ENCODE measurements around the gene ECSCR. TPM values are rescaled to one million over a fixed set of nuclear protein-coding genes. Genes with fewer than 3 reads are reported as not detected.
"Not testable (repeated sequence)": the region's sequence is repeated elsewhere in the genome, so short reads cannot be mapped to it uniquely, and the experiment has no call there.

ECSCR gene, protein sequence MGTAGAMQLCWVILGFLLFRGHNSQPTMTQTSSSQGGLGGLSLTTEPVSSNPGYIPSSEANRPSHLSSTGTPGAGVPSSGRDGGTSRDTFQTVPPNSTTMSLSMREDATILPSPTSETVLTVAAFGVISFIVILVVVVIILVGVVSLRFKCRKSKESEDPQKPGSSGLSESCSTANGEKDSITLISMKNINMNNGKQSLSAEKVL
- total RNA-seq (ENCODE audit: low replicate concordance), result not detected in 2 replicates

DNA sequence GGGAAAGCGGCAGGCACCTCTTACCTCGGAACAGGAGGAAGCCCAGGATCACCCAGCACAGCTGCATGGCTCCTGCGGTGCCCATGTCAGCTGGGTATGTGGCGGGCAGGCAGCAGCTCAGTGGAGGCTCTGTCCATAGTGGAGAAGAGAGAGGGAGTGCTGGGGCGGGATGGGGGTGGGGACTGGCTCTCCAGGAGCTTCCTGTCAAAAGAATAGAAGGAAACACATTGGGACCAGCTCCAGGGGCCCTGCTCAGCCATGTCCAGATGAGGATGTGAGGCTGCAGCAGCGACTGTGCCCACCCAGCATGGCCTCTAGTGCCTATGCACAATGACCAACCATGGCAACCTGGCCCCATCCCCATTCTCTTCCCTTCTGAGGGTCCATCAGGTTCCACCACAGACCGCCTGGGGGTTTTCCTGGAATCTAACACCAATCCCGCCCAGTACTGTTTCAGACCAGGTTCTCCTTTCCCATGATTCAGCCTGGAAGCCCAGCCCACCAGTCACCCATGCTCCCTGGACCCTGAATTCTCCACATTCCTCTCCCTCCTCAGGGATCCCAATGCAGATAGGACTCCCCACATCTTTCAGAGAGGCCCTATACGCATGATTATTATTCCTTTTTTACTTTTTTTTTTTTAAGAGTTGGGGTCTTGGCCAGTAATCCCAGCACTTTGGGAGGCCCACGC is at the start of gene ECSCR:
TSS of gene ECSCR (minus strand) at position 158 of the 691 bp plus-strand sequence. CDS start at position 85, 73 bp downstream.
- Histone ChIP-seq H3K9me3 (ENCODE audit: low read depth) (no peaks in the 10 kb centered on the region), H3K4me1 (peaks cover 17% of the 10 kb centered on the region), H3K36me3 (no peaks in the 10 kb centered on the region), H3K79me2 (ENCODE audit: low read depth) (no peaks in the 10 kb centered on the region), H4K20me1 (ENCODE audit: low read depth) (no peaks in the 10 kb centered on the region), H3K27me3 (no peaks in the 10 kb centered on the region), H3K27ac (no peak within 1 kb of the TSS), H3K9ac (no peak within 1 kb of the TSS), H3K4me2 (no peak within 1 kb of the TSS), H2AFZ (replicated peaks) (peak within 1 kb of the TSS; percentile 68), H3F3A (ENCODE audit: low read depth) (no peaks in the 10 kb centered on the region), H3K4me3 (no peak within 1 kb of the TSS)
- H3K36me3 Mint-ChIP-seq, result no peaks in the 10 kb centered on the region
- no peak for DNase-seq (ENCODE audit: low spot score)
- no peaks in the 10 kb centered on the region for H3K9me3 Mint-ChIP-seq
- H3K27me3 Mint-ChIP-seq (ENCODE audit: insufficient read depth, low read depth), result no peaks in the 10 kb centered on the region
- H3K4me3 Mint-ChIP-seq, result no peak within 1 kb of the TSS
- peaks cover 18% of the 10 kb centered on the region for H3K4me1 Mint-ChIP-seq
- no peak for TF ChIP-seq EZH2 (IDR thresholded peaks at IDR 0.05)
- TF ChIP-seq EZH2phosphoT487 (IDR thresholded peaks at IDR 0.05), result no peak
- TF ChIP-seq CTCF (IDR thresholded peaks at IDR 0.05), result no peak
- H3K27ac Mint-ChIP-seq, result no peak within 1 kb of the TSS

DNA sequence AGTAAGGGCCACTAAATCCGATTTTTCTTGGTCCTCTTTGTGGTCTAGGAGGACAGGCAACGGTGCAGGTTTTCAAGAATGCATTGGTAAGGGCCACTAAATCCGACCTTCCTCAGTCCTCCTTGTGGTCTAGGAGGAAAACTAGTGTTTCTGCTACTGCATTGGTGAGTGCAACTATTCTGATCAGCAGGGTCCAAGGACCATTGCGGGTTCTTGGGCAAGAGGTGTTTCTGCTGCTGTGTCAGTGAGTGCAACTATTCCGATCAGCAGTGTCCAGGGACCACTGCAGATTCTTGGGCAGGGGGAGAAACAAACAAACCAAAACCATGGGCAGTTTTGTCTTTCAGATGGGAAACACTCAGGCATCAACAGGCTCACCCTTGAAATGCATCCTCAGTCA is 42.2 kb upstream of the ECSCR start:
- H3K36me3 ChIP-seq; H3K9me3 Mint-ChIP-seq; H3K4me3 ChIP-seq; H3K27me3 ChIP-seq; H3K36me3 Mint-ChIP-seq; H3K4me1 ChIP-seq; H4K20me1 ChIP-seq (ENCODE audit: low read depth); H3K9ac ChIP-seq; H3K27ac ChIP-seq; H3K79me2 ChIP-seq (ENCODE audit: low read depth); H3K9me3 ChIP-seq (ENCODE audit: low read depth); H3F3A ChIP-seq (ENCODE audit: low read depth); DNase-seq (ENCODE audit: low spot score); H3K4me3 Mint-ChIP-seq; H3K27ac Mint-ChIP-seq; H3K27me3 Mint-ChIP-seq (ENCODE audit: insufficient read depth, low read depth): not testable (repeated sequence)
- H2AFZ ChIP-seq (replicated peaks), result peak overlapping the region; percentile 99
- H3K4me1 Mint-ChIP-seq, result peaks cover 16% of the 10 kb centered on the region
- H3K4me2 ChIP-seq, result peak overlapping the region; percentile 41

GRCh38 chr5:139503879-139504278 is 41.3 kb upstream of the ECSCR start:
- H3K9me3 Mint-ChIP-seq; H3K79me2 ChIP-seq (ENCODE audit: low read depth); H3K27ac Mint-ChIP-seq; H3K27ac ChIP-seq; H3K9me3 ChIP-seq (ENCODE audit: low read depth); H3K36me3 Mint-ChIP-seq; H3K27me3 Mint-ChIP-seq (ENCODE audit: insufficient read depth, low read depth); H3K27me3 ChIP-seq; H3K4me1 ChIP-seq; H4K20me1 ChIP-seq (ENCODE audit: low read depth); DNase-seq (ENCODE audit: low spot score); H3K4me3 Mint-ChIP-seq; H3F3A ChIP-seq (ENCODE audit: low read depth); H3K9ac ChIP-seq; H3K36me3 ChIP-seq: not testable (repeated sequence)
- Histone ChIP-seq H3K4me3 (peak overlapping the region; percentile 32), H3K4me2 (peak overlapping the region; percentile 66), H2AFZ (replicated peaks) (peak overlapping the region; percentile 99)
- H3K4me1 Mint-ChIP-seq, result peaks cover 16% of the 10 kb centered on the region

DNA sequence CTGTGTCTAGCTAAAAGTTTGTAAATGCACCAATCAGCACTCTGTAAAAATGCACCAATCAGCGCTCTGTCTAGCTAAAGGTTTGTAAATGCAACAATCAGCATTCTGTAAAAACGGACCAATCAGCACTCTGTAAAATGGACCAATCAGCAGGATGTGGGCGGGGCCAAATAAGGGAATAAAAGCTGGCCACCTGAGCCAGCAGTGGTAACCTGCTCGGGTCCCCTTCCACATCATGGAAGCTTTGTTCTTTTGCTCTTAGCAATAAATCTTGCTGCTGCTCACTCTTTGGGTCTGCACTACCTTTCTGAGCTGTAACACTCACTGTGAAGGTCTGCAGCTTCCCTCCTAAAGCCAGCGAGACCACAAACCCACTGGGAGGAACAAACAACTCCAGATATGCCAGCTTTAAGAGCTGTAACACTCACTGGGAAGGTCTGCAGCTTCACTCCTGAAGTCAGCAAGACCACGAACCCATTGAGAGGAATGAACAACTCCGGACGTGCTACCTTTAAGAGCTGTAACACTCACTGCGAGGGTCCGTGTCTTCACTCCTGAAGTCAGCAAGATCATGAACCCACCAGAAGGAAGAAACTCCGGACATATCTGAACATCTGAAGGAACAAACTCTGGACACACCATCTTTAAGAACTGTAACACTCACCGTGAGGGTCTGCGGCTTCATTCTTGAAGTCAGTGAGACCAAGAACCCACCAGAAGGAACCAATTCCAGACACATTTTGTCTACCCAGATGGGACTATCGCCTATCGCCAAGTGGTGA is 40.7 kb upstream of the ECSCR start:
- H3K4me1 ChIP-seq; H3K27ac ChIP-seq; DNase-seq (ENCODE audit: low spot score); H3K9me3 ChIP-seq (ENCODE audit: low read depth); H3K9me3 Mint-ChIP-seq; H3K36me3 ChIP-seq; H3K4me3 Mint-ChIP-seq; H3K9ac ChIP-seq; H3K27me3 Mint-ChIP-seq (ENCODE audit: insufficient read depth, low read depth); H3K36me3 Mint-ChIP-seq; H3F3A ChIP-seq (ENCODE audit: low read depth); H4K20me1 ChIP-seq (ENCODE audit: low read depth); H3K79me2 ChIP-seq (ENCODE audit: low read depth); H3K27ac Mint-ChIP-seq; H3K27me3 ChIP-seq: not testable (repeated sequence)
- peaks cover 16% of the 10 kb centered on the region for H3K4me1 Mint-ChIP-seq
- H3K4me2 ChIP-seq, result peak overlapping the region; percentile 66
- peak overlapping the region; percentile 99 for H2AFZ ChIP-seq (replicated peaks)
- peak overlapping the region; percentile 32 for H3K4me3 ChIP-seq

Data from neural progenitor cell (in vitro differentiated cells).